ENCODE results near the gene OCRL. TPM values are rescaled to one million over a fixed set of nuclear protein-coding genes. Genes with fewer than 3 reads are reported as not detected.

Gene OCRL
- total and polyA plus RNA-seq, 2 of the 4 experiments (the other 2 are of a cell fraction): 19.4 to 20.6 TPM

DNA sequence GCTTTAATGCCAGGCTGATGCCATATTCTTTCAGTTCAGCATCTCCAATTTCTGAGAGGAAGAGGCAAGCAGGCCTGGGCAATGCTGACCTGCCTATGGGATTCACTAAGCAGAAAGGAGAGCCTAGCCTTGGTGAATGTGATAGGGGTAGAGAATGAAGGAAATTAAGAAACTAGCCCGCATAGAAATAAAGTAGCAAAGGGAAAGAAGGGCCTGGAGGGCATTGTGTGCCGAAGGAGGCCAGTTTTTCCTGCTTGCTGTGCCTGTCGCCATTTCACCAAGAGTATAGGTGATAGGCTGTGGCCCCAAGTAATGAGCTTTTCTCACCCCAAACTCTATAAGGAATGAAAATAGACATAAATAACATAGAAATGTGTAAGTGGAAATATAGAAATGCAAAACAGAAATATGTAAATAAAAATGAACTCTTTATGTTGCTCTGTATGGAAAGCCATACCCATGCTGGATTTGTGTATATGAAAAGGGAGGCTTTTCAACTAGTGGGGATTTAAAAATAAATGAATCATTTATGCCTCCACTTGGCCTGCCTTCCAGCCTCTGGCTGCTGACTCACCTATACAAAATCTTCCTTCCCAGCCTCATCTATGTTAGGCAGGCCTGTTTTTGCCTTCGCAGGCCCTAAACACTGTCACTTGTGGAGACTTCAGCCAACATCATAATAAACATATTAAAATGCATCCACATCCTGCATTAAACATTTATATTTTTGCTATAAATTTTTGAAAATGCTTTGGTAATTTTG is 5.1 kb upstream of the OCRL start:
- ChIA-PET POLR2A (ENCODE audit: unreplicated experiment) (no interaction called here), CTCF (no interaction called here)
- peak; percentile 60 for DNase-seq
- no peak overlapping the region for H3K4ac ChIP-seq (ENCODE audit: low read depth, low read length)
- H2BK20ac ChIP-seq (ENCODE audit: low read depth, low read length): no peak overlapping the region
- H2BK120ac ChIP-seq (ENCODE audit: low read depth, low read length): no peak overlapping the region
- H2BK5ac ChIP-seq (ENCODE audit: low read depth, low read length, poor library complexity, severe bottlenecking): no peak overlapping the region
- peaks cover 2% of the 10 kb centered on the region; the same call in 1 of the 2 replicates for H3K27me3 ChIP-seq (ENCODE audit: control insufficient read depth, insufficient read depth, low read length)
- no peaks in the 10 kb centered on the region for H3K9me1 ChIP-seq (ENCODE audit: insufficient read depth, low read length)
- H3K4me3 ChIP-seq (ENCODE audit: insufficient read depth, low read depth, low read length): no peak overlapping the region
- H2AFZ ChIP-seq (replicated peaks; ENCODE audit: low read length, poor library complexity): no peak overlapping the region
- H3K4me2 ChIP-seq (ENCODE audit: low read depth, low read length): no peak overlapping the region
- no peak overlapping the region for H3K9ac ChIP-seq (ENCODE audit: low read depth, low read length)
- H2AK9ac ChIP-seq (replicated peaks; ENCODE audit: low read depth, low read length, poor library complexity): no peak overlapping the region
- no TSS peak for BruUV-seq (replicated peaks)
- no peak overlapping the region for H3K14ac ChIP-seq (replicated peaks; ENCODE audit: low read depth, low read length)
- H4K8ac ChIP-seq (ENCODE audit: low read depth in 2 of 2, low read length in 2 of 2): no peak overlapping the region
- no peaks in the 10 kb centered on the region for H3K79me1 ChIP-seq (ENCODE audit: low read depth in 1 of 2, low read length in 2 of 2)
- H4K20me1 ChIP-seq (ENCODE audit: insufficient read depth, low read length): no peaks in the 10 kb centered on the region
- no peak overlapping the region for H3K23ac ChIP-seq (ENCODE audit: low read depth, low read length)
- TF ChIP-seq, protein P1, sequence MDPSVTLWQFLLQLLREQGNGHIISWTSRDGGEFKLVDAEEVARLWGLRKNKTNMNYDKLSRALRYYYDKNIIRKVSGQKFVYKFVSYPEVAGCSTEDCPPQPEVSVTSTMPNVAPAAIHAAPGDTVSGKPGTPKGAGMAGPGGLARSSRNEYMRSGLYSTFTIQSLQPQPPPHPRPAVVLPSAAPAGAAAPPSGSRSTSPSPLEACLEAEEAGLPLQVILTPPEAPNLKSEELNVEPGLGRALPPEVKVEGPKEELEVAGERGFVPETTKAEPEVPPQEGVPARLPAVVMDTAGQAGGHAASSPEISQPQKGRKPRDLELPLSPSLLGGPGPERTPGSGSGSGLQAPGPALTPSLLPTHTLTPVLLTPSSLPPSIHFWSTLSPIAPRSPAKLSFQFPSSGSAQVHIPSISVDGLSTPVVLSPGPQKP (IDR thresholded peaks at IDR 0.05; ENCODE audit: borderline replicate concordance, low read depth, low read length): no peak
- TF ChIP-seq, protein P2, sequence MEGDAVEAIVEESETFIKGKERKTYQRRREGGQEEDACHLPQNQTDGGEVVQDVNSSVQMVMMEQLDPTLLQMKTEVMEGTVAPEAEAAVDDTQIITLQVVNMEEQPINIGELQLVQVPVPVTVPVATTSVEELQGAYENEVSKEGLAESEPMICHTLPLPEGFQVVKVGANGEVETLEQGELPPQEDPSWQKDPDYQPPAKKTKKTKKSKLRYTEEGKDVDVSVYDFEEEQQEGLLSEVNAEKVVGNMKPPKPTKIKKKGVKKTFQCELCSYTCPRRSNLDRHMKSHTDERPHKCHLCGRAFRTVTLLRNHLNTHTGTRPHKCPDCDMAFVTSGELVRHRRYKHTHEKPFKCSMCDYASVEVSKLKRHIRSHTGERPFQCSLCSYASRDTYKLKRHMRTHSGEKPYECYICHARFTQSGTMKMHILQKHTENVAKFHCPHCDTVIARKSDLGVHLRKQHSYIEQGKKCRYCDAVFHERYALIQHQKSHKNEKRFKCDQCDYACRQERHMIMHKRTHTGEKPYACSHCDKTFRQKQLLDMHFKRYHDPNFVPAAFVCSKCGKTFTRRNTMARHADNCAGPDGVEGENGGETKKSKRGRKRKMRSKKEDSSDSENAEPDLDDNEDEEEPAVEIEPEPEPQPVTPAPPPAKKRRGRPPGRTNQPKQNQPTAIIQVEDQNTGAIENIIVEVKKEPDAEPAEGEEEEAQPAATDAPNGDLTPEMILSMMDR (conservative IDR thresholded peaks at IDR 0.05; ENCODE audit: low read depth, low read length): no peak
- TF ChIP-seq SMC3 (IDR thresholded peaks at IDR 0.05; ENCODE audit: low read depth, low read length): no peak
- TF ChIP-seq MAFK (IDR thresholded peaks at IDR 0.05; ENCODE audit: low read depth, low read length): no peak
- no peak for TF ChIP-seq FOS (IDR thresholded peaks at IDR 0.05; ENCODE audit: low read depth, low read length)
- TF ChIP-seq, protein P3, sequence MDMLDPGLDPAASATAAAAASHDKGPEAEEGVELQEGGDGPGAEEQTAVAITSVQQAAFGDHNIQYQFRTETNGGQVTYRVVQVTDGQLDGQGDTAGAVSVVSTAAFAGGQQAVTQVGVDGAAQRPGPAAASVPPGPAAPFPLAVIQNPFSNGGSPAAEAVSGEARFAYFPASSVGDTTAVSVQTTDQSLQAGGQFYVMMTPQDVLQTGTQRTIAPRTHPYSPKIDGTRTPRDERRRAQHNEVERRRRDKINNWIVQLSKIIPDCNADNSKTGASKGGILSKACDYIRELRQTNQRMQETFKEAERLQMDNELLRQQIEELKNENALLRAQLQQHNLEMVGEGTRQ (IDR thresholded peaks at IDR 0.05; ENCODE audit: low read depth, low read length): no peak
- no peak for TF ChIP-seq NFE2L2 (IDR thresholded peaks at IDR 0.05; ENCODE audit: low read depth, low read length)
- no peaks in the 10 kb centered on the region for H3K36me3 ChIP-seq (ENCODE audit: control insufficient read depth, insufficient read depth, low read length)
- no peaks in the 10 kb centered on the region for H3K9me3 ChIP-seq (ENCODE audit: control insufficient read depth, insufficient read depth, low read length)
- intact Hi-C loops (cut with micrococcal nuclease) (no loop called here), in situ Hi-C loops (cut with MboI; ENCODE audit: low sequenced_read_pairs) (no loop called here), dilution Hi-C loops (cut with HindIII; ENCODE audit: low sequenced_read_pairs, unreplicated experiment) (no loop called here)
- no peak overlapping the region for H3K18ac ChIP-seq (ENCODE audit: low read depth, low read length)
- WGBS, 2 experiments (ENCODE audit: extremely low coverage in 2 of 2, insufficient read length in 1 of 2): no CpG with 5 or more reads among the region's 4 CpGs
- no peaks in the 10 kb centered on the region; the same call in 1 of the 2 replicates for H3K4me1 ChIP-seq (ENCODE audit: control insufficient read depth, insufficient read depth, low read length)
- no peak overlapping the region for H2AK5ac ChIP-seq (ENCODE audit: low read depth, low read length)
- no peak overlapping the region for H3K27ac ChIP-seq (ENCODE audit: insufficient read depth, low read length)
- H4K5ac ChIP-seq (ENCODE audit: low read depth, low read length): no peak overlapping the region
- H4K91ac ChIP-seq (ENCODE audit: insufficient read depth, low read depth, low read length): no peak overlapping the region
- no peak overlapping the region for H3K56ac ChIP-seq (ENCODE audit: extremely low read depth, insufficient read depth, low read length)
- H2BK15ac ChIP-seq (ENCODE audit: low read depth, low read length): no peak overlapping the region
- peak; percentile 78 for ATAC-seq (ENCODE audit: low read depth)

All from IMR-90 (cell line).